HG02852 (cell line): ENCODE data around the gene QKI.
"Not testable (repeated sequence)": the region's sequence is repeated elsewhere in the genome, so short reads cannot be mapped to it uniquely, and the experiment has no call there.

ENCODE experiments used
- ATAC-seq: cut with Tn5 transposase; IDR thresholded peaks from one replicate; pipeline ENCODE4 v1.9.1; 2021; ENCODE audit warnings: mild to moderate bottlenecking, moderate library complexity; ENCODE audit not compliant: unreplicated experiment

The QKI gene

GRCh38 chr6:163414117-163414945 lies at the start of gene QKI:
TSS of gene QKI (plus strand) at chr6:163414718. CDS start at chr6:163415194, 476 bp downstream.
- ATAC-seq, result peak; percentile 36

- no peak for ATAC-seq
These were observed 48.2 kb upstream of the QKI start for GRCh38 chr6:163366288-163366687.

- no peak for ATAC-seq
These were observed 46.9 kb upstream of the QKI start for GRCh38 chr6:163367497-163368183.

- ATAC-seq, result no peak
These were observed 45.4 kb upstream of the QKI start for GRCh38 chr6:163369141-163369540.

GRCh38 chr6:163369628-163370365 lies 44.7 kb upstream of the QKI start:
- ATAC-seq, result no peak

- no peak for ATAC-seq
These were observed 43.9 kb upstream of the QKI start for GRCh38 chr6:163370464-163371117.

- no peak for ATAC-seq
These were observed 43.4 kb upstream of the QKI start for GRCh38 chr6:163371129-163371528.

- no peak for ATAC-seq
These were observed 41.3 kb upstream of the QKI start for GRCh38 chr6:163373240-163373639.

- no peak for ATAC-seq
These were observed 39.2 kb upstream of the QKI start for GRCh38 chr6:163375361-163375760.

GRCh38 chr6:163376187-163376586 lies 38.3 kb upstream of the QKI start:
- ATAC-seq, result no peak

- ATAC-seq, result no peak
These were observed 37.0 kb upstream of the QKI start for GRCh38 chr6:163377561-163377960.

- no peak for ATAC-seq
These were observed 34.3 kb upstream of the QKI start for GRCh38 chr6:163380216-163380615.

GRCh38 chr6:163381118-163381756 lies 33.3 kb upstream of the QKI start:
- ATAC-seq, result no peak

- not testable (repeated sequence) for ATAC-seq
These were observed 31.1 kb upstream of the QKI start for GRCh38 chr6:163383396-163383795.

- no peak for ATAC-seq
These were observed 30.6 kb upstream of the QKI start for GRCh38 chr6:163383912-163384311.

GRCh38 chr6:163384510-163384909 lies 30.0 kb upstream of the QKI start:
- ATAC-seq, result no peak

GRCh38 chr6:163385503-163385902 lies 29.0 kb upstream of the QKI start:
- not testable (repeated sequence) for ATAC-seq

GRCh38 chr6:163386329-163386908 lies 28.1 kb upstream of the QKI start:
- no peak for ATAC-seq

GRCh38 chr6:163387317-163387716 lies 27.2 kb upstream of the QKI start:
- ATAC-seq, result no peak

GRCh38 chr6:163389354-163389753 lies 25.2 kb upstream of the QKI start:
- no peak for ATAC-seq
